H1 (cell line): ENCODE measurements around the gene XIAP. TPM values are rescaled to one million over a fixed set of nuclear protein-coding genes. Genes with fewer than 3 reads are reported as not detected.
"Not testable (repeated sequence)": the region's sequence is repeated elsewhere in the genome, so short reads cannot be mapped to it uniquely, and the experiment has no call there.

Source experiments
- CTCF ChIA-PET: fragments of 300-600 bp; sonication (Branson Sonifier 250); formaldehyde crosslinking; loops from one replicate; lab custom pipeline; 2021; ENCODE audit not compliant: partially characterized antibody; lab: Charles Lee
- POLR2A ChIA-PET: fragments of 300-600 bp; sonication (Branson Sonifier 250); formaldehyde crosslinking; loops from one replicate; lab custom pipeline; 2021; ENCODE audit warnings: inconsistent platforms; ENCODE audit not compliant: partially characterized antibody; lab: Charles Lee
- DNase-seq, 2 experiments: peaks; one replicate each; pipeline versions ENCODE4 v3.0.0 to v3.0.0-alpha.2; 2010 to 2022; ENCODE audit warnings: low spot score in 2 of 2, low read depth in 1 of 2, mixed read lengths in 1 of 2
- FAIRE-seq: peaks from 2 replicates; lab custom pipeline; 2011; peaks lifted over from hg19 to GRCh38; lab: Jason Lieb, UNC
- H2AFZ ChIP-seq: 2 replicates; pipeline ENCODE4 v1.8.1; 2012; ENCODE audit warnings: low read length, inconsistent platforms
- H2AK5ac ChIP-seq: 2 replicates; pipeline ENCODE4 v1.6.1; 2013; ENCODE audit warnings: low read depth, low read length
- H2BK120ac ChIP-seq: replicated peaks from 2 replicates; pipeline ENCODE3; 2013; ENCODE audit warnings: low read depth, low read length, inconsistent platforms
- H2BK12ac ChIP-seq: 2 replicates; pipeline ENCODE4 v1.6.1; 2013; ENCODE audit warnings: low read depth, low read length
- H2BK15ac ChIP-seq: 2 replicates; pipeline ENCODE4 v1.6.1; 2013; ENCODE audit warnings: low read length
- H2BK20ac ChIP-seq: 2 replicates; pipeline ENCODE4 v1.6.1; 2013; ENCODE audit warnings: low read length
- H2BK5ac ChIP-seq: 2 replicates; pipeline ENCODE4 v1.6.1; 2013; ENCODE audit warnings: low read depth, low read length
- H3K14ac ChIP-seq: 2 replicates; pipeline ENCODE4 v1.6.1; 2013; ENCODE audit warnings: inconsistent platforms; ENCODE audit not compliant: insufficient read length
- H3K18ac ChIP-seq: 2 replicates; pipeline ENCODE4 v1.6.1; 2013; ENCODE audit warnings: low read length; ENCODE audit errors: extremely low read depth
- H3K23ac ChIP-seq: 2 replicates; pipeline ENCODE4 v1.6.1; 2013; ENCODE audit warnings: inconsistent platforms; ENCODE audit not compliant: insufficient read length
- H3K23me2 ChIP-seq: 2 replicates; pipeline ENCODE4 v1.6.1; 2013; ENCODE audit warnings: low read depth, low read length
- H3K27ac ChIP-seq: 2 replicates; pipeline ENCODE4 v1.6.1; 2011; ENCODE audit warnings: low read depth, low read length, inconsistent platforms
- H3K27me3 ChIP-seq, 4 experiments: replicated peaks in 1 of 4; 1 replicate in 1 of 4; 2 replicates in 3 of 4; pipeline versions ENCODE4 v1.6.1 to v1.8.1; 2011 to 2013; ENCODE audit warnings: low read length in 3 of 4, mild to moderate bottlenecking in 3 of 4, inconsistent platforms in 2 of 4, mixed read lengths in 2 of 4, moderate library complexity in 1 of 4; ENCODE audit not compliant: control insufficient read depth in 3 of 4, insufficient read depth in 3 of 4; ENCODE audit errors: extremely low read depth in 1 of 4
- H3K36me3 ChIP-seq, 4 experiments: 2 replicates each; pipeline versions ENCODE4 v1.6.1 to v1.8.1; 2011 to 2013; ENCODE audit warnings: mild to moderate bottlenecking in 4 of 4, low read length in 3 of 4, moderate library complexity in 2 of 4, control low read depth in 1 of 4, inconsistent platforms in 1 of 4; ENCODE audit not compliant: insufficient read depth in 4 of 4, control insufficient read depth in 2 of 4
- H3K4ac ChIP-seq: replicated peaks from 2 replicates; pipeline ENCODE3; 2013; ENCODE audit warnings: low read length, low read depth, mixed read lengths, inconsistent platforms; ENCODE audit not compliant: insufficient read length
- H3K4me1 ChIP-seq, 4 experiments: replicated peaks in 1 of 4; 1 replicate in 1 of 4; 2 replicates in 3 of 4; pipeline versions ENCODE4 v1.6.1 to v1.8.1; 2011 to 2013; ENCODE audit warnings: low read length in 3 of 4, inconsistent platforms in 2 of 4, mixed read lengths in 1 of 4; ENCODE audit not compliant: insufficient read depth in 4 of 4, control insufficient read depth in 3 of 4
- H3K4me2 ChIP-seq, 2 experiments: 2 replicates each; pipeline versions ENCODE4 v1.6.1 to v1.8.1; 2011 to 2013; ENCODE audit warnings: low read depth in 2 of 2, low read length in 2 of 2, control low read depth in 1 of 2, inconsistent platforms in 1 of 2, mild to moderate bottlenecking in 1 of 2; ENCODE audit not compliant: insufficient read depth in 1 of 2
- H3K4me3 ChIP-seq, 4 experiments: fragments of 200-600, 300-600 bp in 1 of 4; sonication (generic), shearing (Covaris generic), sonication (Bioruptor Twin) in 1 of 4; 2 replicates each; pipeline versions ENCODE4 v1.5.1 to v1.8.1; 2011 to 2016; ENCODE audit warnings: low read length in 4 of 4, low read depth in 3 of 4, control low read depth in 2 of 4, inconsistent platforms in 2 of 4, mild to moderate bottlenecking in 2 of 4, mixed read lengths in 1 of 4, moderate library complexity in 1 of 4; ENCODE audit not compliant: insufficient read depth in 2 of 4; ENCODE audit errors: extremely low read depth in 1 of 4
- H3K56ac ChIP-seq: replicated peaks from 2 replicates; pipeline ENCODE3; 2013; ENCODE audit warnings: low read depth, mild to moderate bottlenecking, mixed read lengths, low read length, inconsistent platforms; ENCODE audit not compliant: insufficient read length
- H3K79me1 ChIP-seq: 2 replicates; pipeline ENCODE4 v1.6.1; 2013; ENCODE audit warnings: low read depth, low read length, control low read depth
- H3K79me2 ChIP-seq, 2 experiments: 2 replicates each; pipeline versions ENCODE4 v1.6.1 to v1.8.1; 2012 to 2013; ENCODE audit warnings: low read length in 2 of 2, mild to moderate bottlenecking in 2 of 2, inconsistent platforms in 1 of 2; ENCODE audit not compliant: insufficient read depth in 2 of 2, control insufficient read depth in 1 of 2
- H3K9ac ChIP-seq, 4 experiments: replicated peaks in 1 of 4; 1 replicate in 1 of 4; 2 replicates in 3 of 4; pipeline versions ENCODE4 v1.6.1 to v1.8.1; 2011 to 2013; ENCODE audit warnings: low read depth in 3 of 4, low read length in 3 of 4, control low read depth in 2 of 4, mild to moderate bottlenecking in 2 of 4, moderate library complexity in 2 of 4, inconsistent platforms in 1 of 4; ENCODE audit errors: extremely low read depth in 1 of 4
- H3K9me3 ChIP-seq, 2 experiments: 2 replicates each; pipeline versions ENCODE4 v1.6.1 to v1.8.1; 2012 to 2013; ENCODE audit warnings: mild to moderate bottlenecking in 2 of 2, moderate library complexity in 2 of 2, control low read depth in 1 of 2, inconsistent platforms in 1 of 2, low read depth in 1 of 2, low read length in 1 of 2, mixed read lengths in 1 of 2; ENCODE audit not compliant: insufficient read depth in 2 of 2
- H4K20me1 ChIP-seq, 2 experiments: replicated peaks in 1 of 2; 2 replicates each; pipeline versions ENCODE3 to v1.8.1; 2011 to 2013; ENCODE audit warnings: inconsistent platforms in 2 of 2, low read length in 2 of 2, mild to moderate bottlenecking in 1 of 2; ENCODE audit not compliant: insufficient read depth in 2 of 2, control insufficient read depth in 1 of 2
- H4K5ac ChIP-seq: 2 replicates; pipeline ENCODE4 v1.6.1; 2013; ENCODE audit warnings: low read length, low read depth, mixed read lengths, inconsistent platforms; ENCODE audit not compliant: insufficient read length
- H4K8ac ChIP-seq: 2 replicates; pipeline ENCODE4 v1.8.0; 2013; ENCODE audit warnings: mild to moderate bottlenecking, moderate library complexity, low read length, inconsistent platforms; ENCODE audit not compliant: insufficient read depth; ENCODE audit errors: extremely low read depth
- H4K91ac ChIP-seq: replicated peaks from 2 replicates; pipeline ENCODE3; 2013; ENCODE audit warnings: low read length, mixed read lengths, inconsistent platforms; ENCODE audit not compliant: insufficient read length
- BACH1 ChIP-seq: IDR thresholded peaks from 2 replicates; pipeline ENCODE4 v1.6.1; 2012; ENCODE audit warnings: low read length, improper control_type of control experiment
- MAFK ChIP-seq: IDR thresholded peaks from 2 replicates; pipeline ENCODE4 v1.6.1; 2012; ENCODE audit warnings: low read depth, mild to moderate bottlenecking, improper control_type of control experiment, low read length
- POLR2A ChIP-seq, 2 experiments: IDR thresholded peaks; 1 replicate in 1 of 2; 2 replicates in 1 of 2; pipeline ENCODE4 v1.6.1; 2011; ENCODE audit warnings: low read depth in 2 of 2, low read length in 2 of 2, mild to moderate bottlenecking in 2 of 2; ENCODE audit errors: control extremely low read depth in 1 of 2
- POU5F1 ChIP-seq: IDR thresholded peaks from 2 replicates; pipeline ENCODE4 v1.6.1; 2011; ENCODE audit warnings: low read depth, mild to moderate bottlenecking, low read length, moderate library complexity
- RAD21 ChIP-seq, 2 experiments: IDR thresholded peaks in 1 of 2; conservative IDR thresholded peaks in 1 of 2; 2 replicates each; pipeline ENCODE4 v1.6.1; 2011; ENCODE audit warnings: low read depth in 2 of 2, low read length in 2 of 2, improper control_type of control experiment in 1 of 2, inconsistent platforms in 1 of 2, mild to moderate bottlenecking in 1 of 2, moderate library complexity in 1 of 2
- SIX5 ChIP-seq: IDR thresholded peaks from 2 replicates; pipeline ENCODE4 v1.6.1; 2011; ENCODE audit warnings: mild to moderate bottlenecking, low read depth, low read length
- SRF ChIP-seq: IDR thresholded peaks from 2 replicates; pipeline ENCODE4 v1.6.1; 2011; ENCODE audit warnings: mild to moderate bottlenecking, low read depth, low read length, moderate library complexity
- TCF12 ChIP-seq: IDR thresholded peaks from 2 replicates; pipeline ENCODE4 v1.6.1; 2011; ENCODE audit warnings: low read depth, mild to moderate bottlenecking, low read length
- WGBS, 2 experiments: shearing (Covaris generic) in 1 of 2; methylation state at CpG; one replicate each; pipeline versions ENCODE4 v1.1.6 to v1.1.7; 2013 to 2015; ENCODE audit warnings: low lambda C conversion rate in 2 of 2, mixed read lengths in 2 of 2, inconsistent platforms in 1 of 2, low coverage in 1 of 2, missing lambda C conversion rate in 1 of 2; ENCODE audit not compliant: insufficient replicate concordance in 2 of 2, insufficient coverage in 1 of 2, insufficient read length in 1 of 2; ENCODE audit errors: extremely low coverage in 1 of 2, missing lambda C conversion rate in 1 of 2; 5-methylcytosine and 5-hydroxymethylcytosine counted together
- polyA plus RNA-seq, 7 experiments: library from polyadenylated mRNA; depleted of rRNA in 3 of 7; stranded (reverse) in 5 of 7; unstranded in 2 of 7; fragments of >200 nt in 5 of 7; fragments of 200-250 nt in 2 of 7; gene quantifications; 1 replicate in 5 of 7; 2 replicates in 1 of 7; 4 replicates in 1 of 7; pipeline versions ENCODE4 v1.2.1 to v1.2.3, GENCODE V29; 2011 to 2013; ENCODE audit warnings: missing spikeins in 2 of 7, mixed read lengths in 2 of 7
- total RNA-seq: library from RNA; stranded (reverse); fragmentation: NEBNext Ultra II Directional; extraction: Animal tissue kit (Norgen Biotek cat#: 25700); gene quantifications from 2 replicates; pipeline ENCODE4 v1.2.1, GENCODE V29; 2021

The XIAP gene
- total and polyA plus RNA-seq, 2 of the 8 experiments (the other 6 are each of a cell fraction or from before 2014, with no cell fraction given): 5.9 to 44.7 TPM

DNA sequence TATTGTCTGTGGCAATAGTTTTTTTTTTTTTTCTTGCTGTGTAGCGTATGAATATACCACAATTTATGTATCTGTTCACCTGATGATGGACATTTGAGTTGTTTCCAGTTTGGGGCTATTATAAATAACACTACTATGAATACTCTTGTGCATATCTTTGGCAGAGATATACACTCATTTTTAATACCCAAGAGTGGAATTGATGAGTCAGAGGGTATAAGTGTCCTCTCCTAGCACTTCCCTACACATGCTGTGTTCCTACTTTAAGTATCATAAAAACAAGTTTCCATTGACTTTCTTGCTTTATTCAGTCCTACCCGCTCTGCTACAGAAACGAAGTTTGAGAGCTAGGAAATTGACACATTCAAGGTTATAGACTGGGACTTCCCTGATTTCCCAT lies 39.8 kb downstream of the XIAP start (continued):
- TF ChIP-seq RAD21 (IDR thresholded peaks at IDR 0.05 in 1 of 2, conservative IDR thresholded peaks at IDR 0.05 in 1 of 2; ENCODE audit: low read depth in 2 of 2, low read length in 2 of 2): no peak
- TF ChIP-seq SIX5: no peak
- TF ChIP-seq BACH1: no peak
- TF ChIP-seq TCF12: no peak
- no peak for TF ChIP-seq MAFK
- no peak for TF ChIP-seq POLR2A (IDR thresholded peaks at IDR 0.05; ENCODE audit: control extremely low read depth in 1 of 2, low read depth in 2 of 2, low read length in 2 of 2)
- no peak for TF ChIP-seq SRF
- no peak for TF ChIP-seq POU5F1

DNA sequence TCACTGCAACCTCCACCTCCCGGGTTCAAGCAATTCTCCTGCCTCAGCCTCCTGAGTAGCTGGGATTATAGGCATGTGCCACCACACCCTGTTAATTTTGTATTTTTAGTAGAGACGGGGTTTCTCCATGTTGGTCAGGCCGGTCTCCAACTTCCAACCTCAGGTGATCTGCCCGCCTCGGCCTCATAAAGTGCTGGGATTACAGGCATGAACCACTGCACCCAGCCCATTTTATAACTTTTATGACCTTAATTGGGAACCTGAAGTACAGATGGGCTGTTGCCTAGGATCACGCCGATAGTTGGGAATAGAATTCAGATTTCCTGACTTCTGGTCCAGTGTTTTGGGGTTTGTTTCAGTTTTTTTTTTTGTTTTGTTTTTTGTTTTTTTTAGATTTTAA lies 43.4 kb downstream of the XIAP start:
- H2BK5ac ChIP-seq, H2BK12ac ChIP-seq, H3K4me1 ChIP-seq, H2BK15ac ChIP-seq, H3K23ac ChIP-seq, H4K5ac ChIP-seq, H4K8ac ChIP-seq, H3K4ac ChIP-seq, H2BK20ac ChIP-seq, H3K14ac ChIP-seq, DNase-seq, H3K9ac ChIP-seq, H2AFZ ChIP-seq, H3K18ac ChIP-seq, H3K56ac ChIP-seq, H3K79me1 ChIP-seq, H3K27me3 ChIP-seq, H2BK120ac ChIP-seq, POLR2A ChIA-PET, H3K4me3 ChIP-seq, H2AK5ac ChIP-seq, H3K4me2 ChIP-seq, H3K23me2 ChIP-seq, CTCF ChIA-PET, H3K79me2 ChIP-seq, H4K91ac ChIP-seq, H3K9me3 ChIP-seq, H3K27ac ChIP-seq, FAIRE-seq, H4K20me1 ChIP-seq: not testable (repeated sequence)
- WGBS, 2 experiments: 98% methylated on average over 6 of the region's 7 CpGs; no CpG with 5 or more reads in 1 of the 2 experiments
- H3K36me3 ChIP-seq: peaks cover 0 to 13% (median 4%) of the 10 kb centered on the region in 4 experiments; a peak in 3 of 8 replicates
